Prostate gland (tissue), 2 donors: Measurements from ENCODE around the gene CFAP100. TPM values are rescaled to one million over a fixed set of nuclear protein-coding genes. Genes with fewer than 3 reads are reported as not detected.

ENCODE experiments used
- DNase-seq: peaks from one replicate; pipeline ENCODE4 v3.0.0-alpha.2; 2019; ENCODE audit warnings: low spot score
- H3K27ac ChIP-seq, 2 donors: fragments of 200-600 bp; sonication (generic); 2 replicates each; pipeline ENCODE4 v1.5.1; 2017 to 2019
- H3K27me3 ChIP-seq: fragments of 200-600 bp; sonication (generic); replicated peaks from 2 replicates; pipeline ENCODE4 v1.5.1; 2019; ENCODE audit not compliant: insufficient read depth
- H3K36me3 ChIP-seq, 2 donors: fragments of 200-600 bp; sonication (generic); 1 replicate in 1 of 2; 2 replicates in 1 of 2; pipeline versions ENCODE4 v1.5.1 to v1.8.1; 2017 to 2019
- H3K4me1 ChIP-seq: fragments of 200-600 bp; sonication (generic); replicated peaks from 2 replicates; pipeline ENCODE4 v1.5.1; 2019
- H3K4me3 ChIP-seq, 2 donors: fragments of 200-600 bp; sonication (generic); 2 replicates each; pipeline ENCODE4 v1.5.1; 2017 to 2019
- H3K9me3 ChIP-seq: fragments of 200-600 bp; sonication (generic); 2 replicates; pipeline ENCODE4 v1.5.1; 2017
- CTCF ChIP-seq, 4 experiments: fragments of 200-600 bp in 2 of 4; fragments of 450-650 bp in 2 of 4; sonication (generic) in 2 of 4; IDR thresholded peaks; 1 replicate in 3 of 4; 2 replicates in 1 of 4; pipeline ENCODE4 v1.5.1; 2016 to 2019; ENCODE audit warnings: antibody characterized with exemption in 4 of 4, mild to moderate bottlenecking in 2 of 4, moderate library complexity in 2 of 4
- POLR2A ChIP-seq: fragments of 450-650 bp; IDR thresholded peaks from one replicate; pipeline ENCODE4 v1.6.1; 2016; ENCODE audit warnings: antibody characterized with exemption, mild to moderate bottlenecking
- POLR2AphosphoS5 ChIP-seq: sonication (generic); formaldehyde crosslinking; IDR thresholded peaks from one replicate; pipeline ENCODE4 v1.6.1; 2017; ENCODE audit warnings: antibody characterized with exemption
- WGBS: methylation state at CpG from one replicate; pipeline ENCODE4 v1.1.5; 2018; 5-methylcytosine and 5-hydroxymethylcytosine counted together
- intact Hi-C: fragments of 100-400 bp; cut with DNase I; formaldehyde crosslinking; loops from one replicate; pipeline ENCODE4 v1.14.2; 2022
- total RNA-seq, 2 donors: library from RNA; depleted of rRNA; stranded (reverse); fragments of >200 nt; gene quantifications; one replicate each; pipeline ENCODE4 v1.1.0, GENCODE V29; 2016

Gene CFAP100
- total RNA-seq, 2 donors from 2014 or later: 2.3 TPM; not detected in 1

DNA sequence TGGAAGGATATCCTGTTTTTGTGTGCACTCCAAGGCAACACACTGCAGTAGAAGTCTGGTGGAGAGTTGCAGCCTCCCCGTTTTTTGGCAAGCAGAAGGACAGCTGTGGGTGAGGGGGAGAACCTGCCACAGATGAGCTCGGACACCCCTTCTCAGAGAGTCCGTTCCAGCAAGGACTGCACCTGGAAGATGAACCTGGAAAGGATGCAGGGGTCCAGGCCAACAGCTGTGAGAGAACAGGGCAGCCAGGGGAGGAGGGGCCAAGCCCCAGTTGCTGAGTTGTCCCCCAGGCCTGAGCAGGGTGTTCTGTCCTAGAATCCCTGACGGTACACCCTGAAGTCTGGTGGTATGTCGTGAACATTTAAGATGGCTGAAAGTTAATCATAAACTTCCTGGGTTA lies 50.8 kb downstream of the CFAP100 start:
- no peak overlapping the region for H3K27ac ChIP-seq
- H3K9me3 ChIP-seq: no peaks in the 10 kb centered on the region
- no peaks in the 10 kb centered on the region for H3K36me3 ChIP-seq
- TF ChIP-seq POLR2AphosphoS5: no peak
- TF ChIP-seq POLR2A: no peak
- no peak for TF ChIP-seq CTCF (IDR thresholded peaks at IDR 0.05)
- H3K4me1 ChIP-seq: no peaks in the 10 kb centered on the region
- no peak overlapping the region for H3K4me3 ChIP-seq
- intact Hi-C loops: no loop called here
- DNase-seq: no peak
- 49% methylated on average over 5 of the region's 5 CpGs for WGBS
- H3K27me3 ChIP-seq: no peaks in the 10 kb centered on the region

DNA sequence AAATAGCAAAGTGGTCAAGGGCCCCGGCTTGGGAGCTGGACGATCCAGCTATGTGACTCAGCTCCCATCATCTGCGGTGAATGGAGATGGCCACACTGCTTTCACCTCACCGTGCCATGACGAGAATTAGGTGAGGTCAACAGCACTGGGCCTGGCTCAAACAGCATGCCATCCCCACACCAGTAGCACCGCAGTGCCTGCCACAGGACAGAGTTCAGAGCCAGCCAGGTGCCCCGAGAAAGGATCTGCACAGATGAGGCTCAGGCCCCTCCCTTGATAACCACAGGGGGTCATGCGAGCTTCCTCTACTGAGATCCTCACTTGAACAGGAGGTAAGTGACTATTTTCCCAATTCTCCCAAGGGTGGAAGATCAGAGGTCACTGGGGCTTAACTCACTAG lies 51.6 kb downstream of the CFAP100 start:
- no peaks in the 10 kb centered on the region for H3K4me1 ChIP-seq
- H3K4me3 ChIP-seq: no peak overlapping the region
- H3K27ac ChIP-seq: no peak overlapping the region
- WGBS: 90% methylated on average over 8 of the region's 8 CpGs
- H3K9me3 ChIP-seq: no peaks in the 10 kb centered on the region
- H3K27me3 ChIP-seq: no peaks in the 10 kb centered on the region
- DNase-seq: no peak
- TF ChIP-seq POLR2A (no peak), CTCF (IDR thresholded peaks at IDR 0.05) (no peak), POLR2AphosphoS5 (no peak)
- no peaks in the 10 kb centered on the region for H3K36me3 ChIP-seq
- intact Hi-C loops: no loop called here

DNA sequence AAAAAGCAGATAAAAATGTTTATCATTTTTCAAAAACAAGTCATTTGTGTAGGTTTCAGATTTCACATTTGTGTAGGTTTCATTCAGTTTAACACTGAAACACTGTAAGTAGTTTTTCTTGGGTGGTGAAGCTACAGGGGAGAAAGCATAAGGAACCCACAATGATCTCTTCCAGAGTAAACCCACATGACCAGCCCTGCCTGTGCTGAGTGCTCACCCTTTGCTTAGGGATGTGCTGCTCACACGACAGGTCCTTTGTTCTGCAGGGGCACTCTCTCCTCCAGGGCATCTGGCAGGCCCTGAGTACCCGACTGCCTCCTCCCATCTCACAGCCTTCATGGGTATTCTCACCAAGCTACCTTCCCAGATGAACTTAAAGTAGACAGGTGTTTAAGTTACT lies 52.1 kb downstream of the CFAP100 start:
- Histone ChIP-seq H3K36me3 (no peaks in the 10 kb centered on the region), H3K27ac (no peak overlapping the region), H3K4me3 (no peak overlapping the region), H3K4me1 (no peaks in the 10 kb centered on the region), H3K27me3 (no peaks in the 10 kb centered on the region), H3K9me3 (no peaks in the 10 kb centered on the region)
- intact Hi-C loops: no loop called here
- 48% methylated on average over 2 of the region's 2 CpGs for WGBS
- DNase-seq: no peak
- TF ChIP-seq CTCF (IDR thresholded peaks at IDR 0.05) (no peak), POLR2A (no peak), POLR2AphosphoS5 (no peak)

GRCh38 chr3:126447456-126448106 lies 52.9 kb downstream of the CFAP100 start:
- TF ChIP-seq POLR2AphosphoS5 (no peak), CTCF (IDR thresholded peaks at IDR 0.05) (no peak), POLR2A (no peak)
- H3K9me3 ChIP-seq: no peaks in the 10 kb centered on the region
- no peaks in the 10 kb centered on the region for H3K27me3 ChIP-seq
- DNase-seq: no peak
- H3K4me3 ChIP-seq: no peak overlapping the region
- no peak overlapping the region for H3K27ac ChIP-seq
- no peaks in the 10 kb centered on the region for H3K4me1 ChIP-seq
- H3K36me3 ChIP-seq: no peaks in the 10 kb centered on the region
- WGBS: 61% methylated on average over 12 of the region's 12 CpGs
- intact Hi-C loops: no loop called here

- Histone ChIP-seq H3K36me3 (no peaks in the 10 kb centered on the region), H3K9me3 (no peaks in the 10 kb centered on the region), H3K4me1 (no peaks in the 10 kb centered on the region), H3K4me3 (no peak overlapping the region), H3K27me3 (no peaks in the 10 kb centered on the region), H3K27ac (no peak overlapping the region)
- 92% methylated on average over 17 of the region's 17 CpGs for WGBS
- no peak for DNase-seq
- no peak for TF ChIP-seq POLR2AphosphoS5
- TF ChIP-seq CTCF (IDR thresholded peaks at IDR 0.05): no peak
- no peak for TF ChIP-seq POLR2A
- intact Hi-C loops: no loop called here
Observed at GRCh38 chr3:126448136-126448892, 53.6 kb downstream of the CFAP100 start.
